GM18498 (cell line): ENCODE results near the gene LPIN1.

Experiments
- ATAC-seq: cut with Tn5 transposase; IDR thresholded peaks from one replicate; pipeline ENCODE4 v1.9.1; 2021; ENCODE audit warnings: mild to moderate bottlenecking, moderate library complexity; ENCODE audit not compliant: unreplicated experiment

The LPIN1 gene

GRCh38 chr2:11861044-11861443, 114.6 kb downstream of the LPIN1 start:
- no peak for ATAC-seq

- ATAC-seq, result no peak
Observed at GRCh38 chr2:11862049-11862448, 115.6 kb downstream of the LPIN1 start.

- peak; percentile 38 for ATAC-seq
Observed at GRCh38 chr2:11863103-11863502, 116.7 kb downstream of the LPIN1 start.

GRCh38 chr2:11863513-11864328, 117.3 kb downstream of the LPIN1 start:
- ATAC-seq, result peak; percentile 55

- no peak for ATAC-seq
Observed at GRCh38 chr2:11864724-11865123, 118.3 kb downstream of the LPIN1 start.

- no peak for ATAC-seq
Observed at GRCh38 chr2:11865378-11865777, 118.9 kb downstream of the LPIN1 start.

GRCh38 chr2:11865805-11866204, 119.4 kb downstream of the LPIN1 start:
- ATAC-seq, result no peak

- peak; percentile 41 for ATAC-seq
Observed at GRCh38 chr2:11866358-11867335, 120.2 kb downstream of the LPIN1 start.

- no peak for ATAC-seq
Observed at GRCh38 chr2:11867926-11868325, 121.5 kb downstream of the LPIN1 start.

- ATAC-seq, result no peak
Observed at GRCh38 chr2:11869391-11869991, 123.1 kb downstream of the LPIN1 start.

- ATAC-seq, result no peak
Observed at GRCh38 chr2:11870064-11870463, 123.6 kb downstream of the LPIN1 start.

- peak; percentile 33 for ATAC-seq
Observed at GRCh38 chr2:11870584-11870983, 124.2 kb downstream of the LPIN1 start.

- ATAC-seq, result no peak
Observed at GRCh38 chr2:11871421-11871820, 125.0 kb downstream of the LPIN1 start.

- ATAC-seq, result no peak
Observed at GRCh38 chr2:11872247-11872947, 126.0 kb downstream of the LPIN1 start.

GRCh38 chr2:11872948-11873269, 126.5 kb downstream of the LPIN1 start:
- no peak for ATAC-seq

GRCh38 chr2:11873356-11874154, 127.1 kb downstream of the LPIN1 start:
- ATAC-seq, result no peak

GRCh38 chr2:11874861-11875260, 128.4 kb downstream of the LPIN1 start:
- no peak for ATAC-seq

- ATAC-seq, result no peak
Observed at GRCh38 chr2:11875481-11875880, 129.0 kb downstream of the LPIN1 start.

GRCh38 chr2:11876436-11876835, 130.0 kb downstream of the LPIN1 start:
- ATAC-seq, result no peak

- no peak for ATAC-seq
Observed at GRCh38 chr2:11876889-11877288, 130.5 kb downstream of the LPIN1 start.
